K562 treated with DMSO at 1 percent for 24 hours (cell line): ENCODE data around the gene IL9. TPM values are rescaled to one million over a fixed set of nuclear protein-coding genes. Genes with fewer than 3 reads are reported as not detected.

ENCODE experiments used
- total RNA-seq: library from RNA; unstranded; fragments of 300-600 nt; gene quantifications from 2 replicates; pipeline ENCODE4 v1.2.3, GENCODE V29; 2022; ENCODE audit warnings: low read depth; ENCODE audit not compliant: insufficient read depth

IL9 gene
- total RNA-seq = not detected in 2 replicates

DNA sequence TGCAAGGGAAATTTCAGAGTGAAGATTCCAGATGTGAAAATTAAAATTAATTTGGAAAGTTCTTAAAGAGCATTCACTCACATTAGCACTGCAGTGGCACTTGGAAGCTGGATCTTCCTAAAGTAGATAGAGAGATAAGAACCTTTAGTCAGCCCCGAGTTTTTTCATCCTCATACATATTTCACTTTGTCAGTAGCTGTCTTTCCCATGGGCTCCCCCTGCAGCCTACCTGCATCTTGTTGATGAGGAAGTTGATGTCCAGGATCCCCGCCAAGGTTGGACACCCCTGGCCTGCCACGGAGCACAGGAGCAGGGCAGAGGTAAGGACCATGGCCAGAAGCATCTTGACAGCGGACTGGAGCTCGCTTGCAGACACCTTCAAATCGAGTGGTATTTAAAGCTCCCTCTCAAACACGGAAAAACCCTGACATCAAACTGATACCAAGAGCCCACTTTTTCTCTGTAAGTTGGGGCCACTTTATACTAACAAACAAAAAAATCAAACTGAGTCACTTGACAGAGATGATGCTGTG, at the start of gene IL9:
Gene IL9 (minus strand): TSS at position 368 of the 533 bp plus-strand sequence. CDS start 25 bp downstream, at position 343.

Other genes starting within 250 kb of the IL9 start
- not detected in 2 replicates for gene SLC25A48, start 61.2 kb downstream of the IL9 start, total RNA-seq
- gene LECT2, start 59.1 kb upstream of the IL9 start, total RNA-seq = not detected in 2 replicates
- 0.24 TPM in 1 of 2 replicates, not detected in the other for gene TGFBI, start 133.1 kb upstream of the IL9 start, total RNA-seq
- 15.3 and 24.1 TPM in 2 replicates for gene SMAD5, start 237.0 kb upstream of the IL9 start, total RNA-seq